Spinal cord (tissue), 10 donors: Measurements from ENCODE around the gene NKX2-2. TPM values are rescaled to one million over a fixed set of nuclear protein-coding genes. Genes with fewer than 3 reads are reported as not detected.

Source experiments
- DNase-seq, 6 donors: peaks; one replicate each; pipeline versions ENCODE4 v3.0.0 to v3.0.0-alpha.2; 2013 to 2015; ENCODE audit warnings: low spot score in 6 of 6, low read depth in 4 of 6
- H3K27ac ChIP-seq: one replicate; pipeline ENCODE4 v1.5.1; 2013; ENCODE audit warnings: low read depth, low read length, control low read depth
- H3K27me3 ChIP-seq: one replicate; pipeline ENCODE4 v1.6.1; 2013; ENCODE audit warnings: low read length; ENCODE audit not compliant: control insufficient read depth, insufficient read depth
- H3K36me3 ChIP-seq: one replicate; pipeline ENCODE4 v1.6.1; 2013; ENCODE audit warnings: low read length; ENCODE audit not compliant: control insufficient read depth, insufficient read depth
- H3K4me1 ChIP-seq: one replicate; pipeline ENCODE4 v1.6.1; 2013; ENCODE audit warnings: low read length; ENCODE audit not compliant: control insufficient read depth, insufficient read depth
- H3K4me3 ChIP-seq: one replicate; pipeline ENCODE4 v1.5.1; 2013; ENCODE audit warnings: low read depth, low read length, control low read depth
- H3K9me3 ChIP-seq: one replicate; pipeline ENCODE4 v1.6.1; 2013; ENCODE audit warnings: low read length; ENCODE audit not compliant: control insufficient read depth, insufficient read depth
- WGBS: methylation state at CpG from one replicate; pipeline ENCODE4 v1.1.5; 2013; ENCODE audit warnings: missing lambda C conversion rate; ENCODE audit not compliant: insufficient coverage; 5-methylcytosine and 5-hydroxymethylcytosine counted together
- polyA plus RNA-seq, 2 donors: library from polyadenylated mRNA; unstranded; fragments of 120-200 nt; gene quantifications; one replicate each; pipeline ENCODE4 v1.2.1, GENCODE V29; 2013; ENCODE audit not compliant: insufficient read length in 2 of 2
- total RNA-seq, 2 donors: library from RNA; depleted of rRNA in 1 of 2; stranded (reverse); fragments of 120-200 nt in 1 of 2; fragments of >200 nt in 1 of 2; gene quantifications; one replicate each; pipeline versions ENCODE4 v1.2.3 to v1.2.4, GENCODE V29; 2013 to 2014
- donor health status: healthy.

Gene NKX2-2
- total and polyA plus RNA-seq, 4 donors, result 3.0 to 52.9 (median 22.2) TPM

DNA sequence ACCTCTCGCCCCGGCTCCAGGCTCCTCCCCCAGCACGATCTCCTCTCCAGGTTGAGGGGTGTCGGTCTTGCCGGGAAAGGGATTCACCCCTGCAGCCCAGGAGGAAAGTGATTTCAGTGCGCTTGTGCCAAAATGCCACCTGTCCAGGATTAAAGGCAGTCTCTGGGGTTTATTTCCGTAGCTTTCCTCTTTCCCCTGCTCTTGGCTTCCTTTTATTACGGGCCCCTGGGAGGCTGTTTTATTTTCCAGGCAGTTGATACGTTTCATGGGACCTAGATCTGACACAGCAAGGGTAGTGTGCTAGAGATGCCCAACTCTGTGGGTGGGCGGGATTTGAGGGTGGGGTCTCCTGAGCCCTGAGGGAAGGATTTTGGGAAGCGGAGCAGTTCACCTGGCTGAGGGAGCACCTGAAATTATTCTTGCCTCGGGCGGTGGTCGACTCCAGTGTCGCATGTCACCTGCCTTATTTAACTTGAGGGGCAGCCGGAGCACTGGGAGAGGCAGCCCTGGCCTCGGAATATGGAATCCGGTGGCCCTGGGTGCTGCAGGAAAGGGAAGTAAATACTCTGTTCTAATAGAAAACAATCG is 9.5 kb upstream of the NKX2-2 start:
- 9% methylated on average over 17 of the region's 19 CpGs for WGBS
- Histone ChIP-seq H3K4me3 (peak overlapping the region; percentile 28), H3K9me3 (no peaks in the 10 kb centered on the region), H3K27ac (no peak overlapping the region), H3K27me3 (peaks cover 87% of the 10 kb centered on the region), H3K36me3 (no peaks in the 10 kb centered on the region), H3K4me1 (peaks cover 18% of the 10 kb centered on the region)
- no peak for DNase-seq

GRCh38 chr20:21522481-21523280 is 8.8 kb upstream of the NKX2-2 start:
- under 1% methylated on average over 86 of the region's 86 CpGs for WGBS
- peak in 1 of 6 donors; percentile 46 for DNase-seq
- Histone ChIP-seq H3K36me3 (peaks cover 1% of the 10 kb centered on the region), H3K27me3 (peaks cover 93% of the 10 kb centered on the region), H3K27ac (no peak overlapping the region), H3K4me1 (peaks cover 22% of the 10 kb centered on the region), H3K9me3 (no peaks in the 10 kb centered on the region), H3K4me3 (peak overlapping the region; percentile 28)

DNA sequence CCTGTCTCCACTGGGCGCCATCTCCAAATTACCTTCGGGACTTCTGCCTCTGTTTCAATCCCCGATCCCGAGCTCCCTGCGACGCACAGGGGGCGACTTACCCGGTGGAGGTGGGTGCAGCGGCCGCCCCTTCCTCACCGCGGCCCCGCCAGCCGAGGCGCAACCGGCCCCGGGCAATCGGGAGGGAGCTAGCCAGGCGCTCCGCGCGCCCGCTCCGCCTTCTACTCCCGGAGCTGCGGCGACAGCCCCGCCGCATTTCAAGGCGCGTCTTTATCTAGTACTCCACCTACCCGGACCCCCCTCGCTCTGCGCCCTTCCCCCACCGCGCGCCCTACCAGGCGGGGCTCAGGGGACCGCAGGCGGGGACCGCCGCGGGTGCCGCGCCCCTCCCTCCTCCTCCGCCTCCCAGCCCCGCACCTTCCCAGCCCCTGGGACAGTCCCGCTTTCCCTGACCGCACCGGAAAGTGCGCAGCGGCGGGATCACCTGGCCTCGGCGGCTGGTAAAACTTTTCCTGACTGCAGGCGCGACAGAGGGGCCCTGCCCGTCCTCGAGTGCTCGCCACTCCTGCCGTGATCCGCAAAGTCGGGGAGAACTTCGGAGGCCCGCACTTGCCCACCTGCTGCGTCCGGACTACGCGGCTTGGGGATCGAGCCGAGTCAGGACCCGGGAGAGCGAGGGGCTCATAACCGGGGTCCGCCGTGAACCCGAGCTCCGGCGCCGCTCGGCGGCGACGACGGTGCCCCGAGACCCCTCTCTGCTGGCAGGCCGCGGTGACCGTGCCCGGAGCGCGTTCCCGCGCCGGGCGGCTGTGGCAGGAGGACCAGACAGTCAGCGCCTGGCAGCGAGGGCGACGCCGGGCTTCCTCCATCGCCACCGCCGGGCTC is 8.0 kb upstream of the NKX2-2 start:
- H3K4me1 ChIP-seq, result peaks cover 30% of the 10 kb centered on the region
- H3K9me3 ChIP-seq, result no peaks in the 10 kb centered on the region
- peaks cover 94% of the 10 kb centered on the region for H3K27me3 ChIP-seq
- H3K4me3 ChIP-seq, result peak overlapping the region; percentile 32
- H3K27ac ChIP-seq, result no peak overlapping the region
- peak in 1 of 6 donors; percentile 46 for DNase-seq
- WGBS, result under 1% methylated on average over 104 of the region's 104 CpGs
- H3K36me3 ChIP-seq, result peaks cover 5% of the 10 kb centered on the region

- 1% methylated on average over 38 of the region's 53 CpGs for WGBS
- Histone ChIP-seq H3K4me3 (peak overlapping the region; percentile 32), H3K9me3 (no peaks in the 10 kb centered on the region), H3K36me3 (peaks cover 5% of the 10 kb centered on the region), H3K27me3 (peaks cover 98% of the 10 kb centered on the region), H3K27ac (peak overlapping the region; percentile 10), H3K4me1 (peaks cover 37% of the 10 kb centered on the region)
- DNase-seq, result peak in 2 of 6 donors; percentile 54 to 61
Measured at GRCh38 chr20:21520702-21521595, 7.1 kb upstream of the NKX2-2 start.

DNA sequence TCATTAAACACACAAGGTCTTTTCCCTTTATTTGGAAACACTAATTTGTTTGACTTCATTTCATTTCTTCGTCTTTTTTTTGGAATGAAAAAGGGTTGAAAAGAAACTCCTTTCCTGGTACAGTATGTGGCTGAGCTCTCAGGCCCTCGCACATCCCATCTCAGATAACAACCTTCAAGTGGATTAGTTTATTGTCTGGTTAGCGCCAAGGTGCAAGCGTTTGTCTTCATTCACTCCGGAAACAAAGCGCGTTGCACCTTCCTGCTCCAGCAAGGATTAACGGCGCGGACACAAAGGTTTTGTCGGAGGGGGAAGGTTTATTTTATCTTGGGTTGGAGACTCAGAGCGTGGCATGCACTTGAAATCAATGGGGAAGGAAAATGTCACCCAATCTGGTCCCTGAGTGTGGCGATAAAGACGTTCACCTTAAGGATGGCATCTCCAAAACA is 5.3 kb upstream of the NKX2-2 start:
- DNase-seq, result no peak

GRCh38 chr20:21518292-21518991 is 4.6 kb upstream of the NKX2-2 start:
- H3K4me1 ChIP-seq, result peaks cover 58% of the 10 kb centered on the region
- DNase-seq, result no peak
- H3K27ac ChIP-seq, result peak overlapping the region; percentile 33
- WGBS, result 9% methylated on average over 22 of the region's 37 CpGs
- H3K4me3 ChIP-seq, result no peak overlapping the region
- H3K27me3 ChIP-seq, result peaks cover 97% of the 10 kb centered on the region
- H3K36me3 ChIP-seq, result peaks cover 5% of the 10 kb centered on the region
- no peaks in the 10 kb centered on the region for H3K9me3 ChIP-seq

More for the DNA sequence above, 5.3 kb upstream of the NKX2-2 start:
- Histone ChIP-seq H3K9me3 (no peaks in the 10 kb centered on the region), H3K27ac (no peak overlapping the region), H3K4me3 (no peak overlapping the region), H3K4me1 (peaks cover 52% of the 10 kb centered on the region), H3K27me3 (peaks cover 98% of the 10 kb centered on the region), H3K36me3 (peaks cover 5% of the 10 kb centered on the region)
- WGBS, result 19% methylated on average over 10 of the region's 14 CpGs

- Histone ChIP-seq H3K27ac (peak overlapping the region; percentile 33), H3K4me1 (peaks cover 60% of the 10 kb centered on the region), H3K36me3 (peaks cover 8% of the 10 kb centered on the region), H3K4me3 (no peak overlapping the region), H3K27me3 (peaks cover 97% of the 10 kb centered on the region), H3K9me3 (no peaks in the 10 kb centered on the region)
- peak in 1 of 6 donors; percentile 18 for DNase-seq
- 11% methylated on average over 30 of the region's 32 CpGs for WGBS
Measured at GRCh38 chr20:21517566-21518277, 3.9 kb upstream of the NKX2-2 start.
